Activated CD8-positive, alpha-beta memory T cell treated with anti-CD3 and anti-CD28 coated beads for 36 hours (primary cell): ENCODE measurements around the gene UBE2O. TPM values are rescaled to one million over a fixed set of nuclear protein-coding genes. Genes with fewer than 3 reads are reported as not detected.
"Not testable (repeated sequence)": the region's sequence is repeated elsewhere in the genome, so short reads cannot be mapped to it uniquely, and the experiment has no call there.

Experiments
- CTCF ChIA-PET: fragments of 350-600 bp; sonication (Branson Sonifier 250); formaldehyde crosslinking; loops from one replicate; lab custom pipeline; 2021; ENCODE audit warnings: antibody characterized with exemption; lab: Charles Lee
- POLR2A ChIA-PET: fragments of 350-600 bp; sonication (Branson Sonifier 250); formaldehyde crosslinking; loops from one replicate; lab custom pipeline; 2021; ENCODE audit warnings: antibody characterized with exemption; lab: Charles Lee
- total RNA-seq, 2 experiments: library from RNA; stranded (reverse); gene quantifications; one replicate each; pipeline ENCODE4 v1.2.3, GENCODE V29; 2021

UBE2O gene
- total RNA-seq, 2 experiments from 2014 or later, result 40.5 to 41.6 TPM

GRCh38 chr17:76359375-76359774 lies 93.6 kb downstream of the UBE2O start:
- ChIA-PET CTCF (interaction anchor here (1.3 to 1.9 kb wide), 2 partner anchors 26 to 38 kb away, joined by 3 to 6 read pairs; no protein-coding TSS in a partner anchor), POLR2A (no interaction called here)

- POLR2A ChIA-PET, result no interaction called here
- CTCF ChIA-PET, result interaction anchor here (1.1 to 1.9 kb wide), 2 partner anchors 29 to 40 kb away, joined by 3 to 6 read pairs; no protein-coding TSS in a partner anchor
Observed at GRCh38 chr17:76357597-76358158, 95.3 kb downstream of the UBE2O start.

GRCh38 chr17:76356803-76357456 lies 96.0 kb downstream of the UBE2O start:
- ChIA-PET CTCF (interaction anchor here (0.6 kb wide), 1 partner anchor 164 kb away, joined by 3 read pairs; no protein-coding TSS in a partner anchor), POLR2A (no interaction called here)

GRCh38 chr17:76354747-76355310 lies 98.1 kb downstream of the UBE2O start:
- CTCF ChIA-PET, result interaction anchor here (0.8 to 4.2 kb wide), 2 partner anchors 30 to 233 kb away, joined by 3 to 43 read pairs; partner anchors contain the start of gene SPHK1
- POLR2A ChIA-PET, result interaction anchor here (0.6 to 2.8 kb wide), 3 partner anchors 30 to 379 kb away, joined by 4 to 39 read pairs (median 5); partner anchors contain the start of gene SPHK1

GRCh38 chr17:76354317-76354729 lies 98.6 kb downstream of the UBE2O start:
- POLR2A ChIA-PET, result interaction anchor here (0.5 to 2.8 kb wide), 4 partner anchors 27 to 1338 kb away, joined by 3 to 39 read pairs (median 4); partner anchors contain the start of gene SPHK1
- CTCF ChIA-PET, result interaction anchor here (0.6 to 4.2 kb wide), 10 partner anchors 8 to 174 kb away, joined by 3 to 43 read pairs (median 4); partner anchors contain the start of gene SPHK1

- ChIA-PET POLR2A (interaction anchor here (0.5 to 2.8 kb wide), 9 partner anchors 14 to 1339 kb away, joined by 3 to 39 read pairs (median 3); partner anchors contain the start of genes EXOC7 and SPHK1), CTCF (interaction anchor here (0.6 to 4.2 kb wide), 14 partner anchors 9 to 174 kb away, joined by 3 to 43 read pairs (median 3); partner anchors contain the start of gene SPHK1)
Observed at GRCh38 chr17:76353599-76354316, 99.2 kb downstream of the UBE2O start, which contains the start of gene PRPSAP1. TSS of gene PRPSAP1 (minus strand) at chr17:76353916. CDS start at chr17:76353703, 213 bp downstream.

- ChIA-PET CTCF (interaction anchor here (0.6 to 4.2 kb wide), 14 partner anchors 9 to 464 kb away, joined by 3 to 43 read pairs (median 4); partner anchors contain the start of gene SPHK1), POLR2A (interaction anchor here (0.7 to 2.8 kb wide), 7 partner anchors 14 to 282 kb away, joined by 3 to 39 read pairs (median 3); partner anchors contain the start of genes EXOC7 and SPHK1)
Observed at GRCh38 chr17:76353004-76353598, 99.9 kb downstream of the UBE2O start.

GRCh38 chr17:76351526-76352071 lies 101.4 kb downstream of the UBE2O start:
- ChIA-PET POLR2A (interaction anchor here (1.3 kb wide), 1 partner anchor 33 kb away, joined by 3 read pairs; the partner anchor contains the start of gene SPHK1), CTCF (interaction anchor here (0.6 to 4.2 kb wide), 8 partner anchors 15 to 1788 kb away, joined by 3 to 43 read pairs (median 4); partner anchors contain the start of gene SPHK1)

- CTCF ChIA-PET, result interaction anchor here (0.8 kb wide), 1 partner anchor 47 kb away, joined by 3 read pairs; no protein-coding TSS in a partner anchor
Observed at GRCh38 chr17:76350463-76350862, 102.5 kb downstream of the UBE2O start.

GRCh38 chr17:76346936-76347335 lies 106.0 kb downstream of the UBE2O start:
- POLR2A ChIA-PET, CTCF ChIA-PET: not testable (repeated sequence)

More at GRCh38 chr17:76350463-76350862, 102.5 kb downstream of the UBE2O start:
- POLR2A ChIA-PET, result no interaction called here

GRCh38 chr17:76345377-76345974 lies 107.5 kb downstream of the UBE2O start:
- ChIA-PET POLR2A (interaction anchor here (0.7 kb wide), 1 partner anchor 56 kb away, joined by 3 read pairs; no protein-coding TSS in a partner anchor), CTCF (interaction anchor here (1.1 to 1.3 kb wide), 2 partner anchors 40 to 43 kb away, joined by 4 read pairs; no protein-coding TSS in a partner anchor)

- POLR2A ChIA-PET, result no interaction called here
- CTCF ChIA-PET, result no interaction called here
Observed at GRCh38 chr17:76343106-76343505, 109.8 kb downstream of the UBE2O start.

GRCh38 chr17:76341301-76341700 lies 111.7 kb downstream of the UBE2O start:
- ChIA-PET POLR2A (no interaction called here), CTCF (no interaction called here)
